DND-41 (cell line): Measurements from ENCODE around the gene SNAP25.

Source experiments
- ATAC-seq: fragments of 200-7000 bp; cut with Tn5 transposase; 3 replicates; pipeline ENCODE4 v1.9.1; 2021; ENCODE audit warnings: low read depth; ENCODE audit not compliant: insufficient read depth
- DNase-seq: peaks from one replicate; pipeline ENCODE4 v3.0.0-alpha.2; 2020
- H2AFZ ChIP-seq: 2 replicates; pipeline ENCODE4 v1.6.0; 2012; ENCODE audit warnings: low read depth, low read length
- H3K27ac ChIP-seq: 2 replicates; pipeline ENCODE4 v1.5.1; 2012; ENCODE audit warnings: low read length, inconsistent platforms
- H3K27me3 ChIP-seq: fragments of 200-600 bp; sonication (generic); 2 replicates; pipeline ENCODE4 v1.6.0; 2012; ENCODE audit warnings: low read length, mild to moderate bottlenecking, inconsistent platforms; ENCODE audit not compliant: insufficient read depth, poor library complexity
- H3K36me3 ChIP-seq: 2 replicates; pipeline ENCODE4 v1.5.1; 2012; ENCODE audit warnings: low read length, inconsistent platforms; ENCODE audit not compliant: insufficient read depth
- H3K4me1 ChIP-seq: 2 replicates; pipeline ENCODE4 v1.5.1; 2012; ENCODE audit warnings: mild to moderate bottlenecking, low read length; ENCODE audit not compliant: insufficient read depth
- H3K4me2 ChIP-seq: 2 replicates; pipeline ENCODE4 v1.6.0; 2012; ENCODE audit warnings: mild to moderate bottlenecking, moderate library complexity, low read length, inconsistent platforms; ENCODE audit not compliant: insufficient read depth
- H3K4me3 ChIP-seq, 2 experiments: fragments of 200-600 bp in 1 of 2; shearing (Covaris generic) in 1 of 2; 2 replicates each; pipeline ENCODE4 v1.5.1; 2012 to 2016; ENCODE audit warnings: inconsistent platforms in 2 of 2, low read length in 2 of 2, mild to moderate bottlenecking in 2 of 2, low read depth in 1 of 2, moderate library complexity in 1 of 2
- H3K79me2 ChIP-seq: 2 replicates; pipeline ENCODE4 v1.6.0; 2012; ENCODE audit warnings: low read length, inconsistent platforms; ENCODE audit not compliant: insufficient read depth
- H3K9ac ChIP-seq: 2 replicates; pipeline ENCODE4 v1.6.0; 2012; ENCODE audit warnings: low read depth, mild to moderate bottlenecking, inconsistent platforms, low read length, moderate library complexity
- H3K9me3 ChIP-seq: 2 replicates; pipeline ENCODE4 v1.5.1; 2012; ENCODE audit warnings: low read length, moderate library complexity, mild to moderate bottlenecking, inconsistent platforms; ENCODE audit not compliant: insufficient read depth, severe bottlenecking
- H4K20me1 ChIP-seq: 2 replicates; pipeline ENCODE4 v1.6.0; 2012; ENCODE audit warnings: low read length; ENCODE audit not compliant: insufficient read depth
- CTCF ChIP-seq: IDR thresholded peaks from 2 replicates; pipeline ENCODE4 v1.5.1; 2012; ENCODE audit warnings: borderline replicate concordance, low read length, moderate library complexity, mild to moderate bottlenecking; ENCODE audit not compliant: poor library complexity, severe bottlenecking; ENCODE audit errors: extremely low read depth
- EZH2 ChIP-seq: IDR thresholded peaks from 3 replicates; pipeline ENCODE4 v1.6.1; 2012; ENCODE audit warnings: borderline replicate concordance, low read depth, mild to moderate bottlenecking, moderate library complexity, low read length, inconsistent platforms; ENCODE audit not compliant: severe bottlenecking

The SNAP25 gene

GRCh38 chr20:10356628-10357027 is 138.0 kb downstream of the SNAP25 start:
- no peak for TF ChIP-seq CTCF
- TF ChIP-seq EZH2: no peak
- DNase-seq (no peak), ATAC-seq (no peak)
- Histone ChIP-seq H3K4me2 (no peak overlapping the region), H3K36me3 (no peaks in the 10 kb centered on the region), H2AFZ (no peak overlapping the region), H3K4me3 (no peak overlapping the region), H3K9me3 (no peaks in the 10 kb centered on the region), H3K9ac (no peak overlapping the region), H3K27me3 (no peaks in the 10 kb centered on the region), H3K79me2 (no peaks in the 10 kb centered on the region), H3K4me1 (no peaks in the 10 kb centered on the region), H4K20me1 (no peaks in the 10 kb centered on the region), H3K27ac (no peak overlapping the region)
